ENCODE measurements around the gene SLC9A6.

SLC9A6 gene

DNA sequence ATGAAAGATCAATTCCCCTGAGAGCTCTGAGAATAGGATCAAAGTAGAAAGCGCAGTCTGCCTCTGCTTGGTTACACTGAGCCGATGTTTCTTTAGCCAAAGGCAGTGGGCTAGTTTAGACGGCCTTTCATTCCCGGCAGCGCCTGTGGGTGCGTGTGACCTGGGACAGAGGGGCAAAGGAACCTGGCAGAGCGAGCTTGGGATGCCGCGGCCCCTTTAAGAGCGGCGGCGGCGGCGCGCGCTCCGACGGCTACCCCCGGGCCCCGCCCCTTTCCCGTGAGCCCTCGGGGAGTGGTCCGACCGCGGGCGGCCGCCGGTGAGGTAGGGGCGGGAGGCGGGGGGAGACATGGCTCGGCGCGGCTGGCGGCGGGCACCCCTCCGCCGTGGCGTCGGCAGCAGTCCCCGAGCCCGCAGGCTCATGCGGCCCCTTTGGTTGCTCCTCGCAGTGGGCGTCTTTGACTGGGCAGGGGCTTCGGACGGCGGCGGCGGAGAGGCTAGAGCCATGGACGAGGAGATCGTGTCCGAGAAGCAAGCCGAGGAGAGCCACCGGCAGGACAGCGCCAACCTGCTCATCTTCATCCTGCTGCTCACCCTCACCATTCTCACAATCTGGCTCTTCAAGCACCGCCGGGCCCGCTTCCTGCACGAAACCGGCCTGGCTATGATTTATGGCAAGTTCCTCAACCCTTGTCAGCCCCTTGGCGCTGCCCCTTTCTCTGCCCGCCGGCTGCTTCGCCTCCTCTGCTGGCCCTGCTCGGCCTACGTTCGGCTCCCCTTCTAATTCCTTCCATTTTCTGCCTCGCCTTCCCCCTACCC lies at the start of gene SLC9A6:
Gene SLC9A6, plus strand, starts transcription at position 279 of the 816 bp plus-strand sequence. Its CDS starts 224 bp downstream, at position 503.
- TF ChIP-seq, protein P1, sequence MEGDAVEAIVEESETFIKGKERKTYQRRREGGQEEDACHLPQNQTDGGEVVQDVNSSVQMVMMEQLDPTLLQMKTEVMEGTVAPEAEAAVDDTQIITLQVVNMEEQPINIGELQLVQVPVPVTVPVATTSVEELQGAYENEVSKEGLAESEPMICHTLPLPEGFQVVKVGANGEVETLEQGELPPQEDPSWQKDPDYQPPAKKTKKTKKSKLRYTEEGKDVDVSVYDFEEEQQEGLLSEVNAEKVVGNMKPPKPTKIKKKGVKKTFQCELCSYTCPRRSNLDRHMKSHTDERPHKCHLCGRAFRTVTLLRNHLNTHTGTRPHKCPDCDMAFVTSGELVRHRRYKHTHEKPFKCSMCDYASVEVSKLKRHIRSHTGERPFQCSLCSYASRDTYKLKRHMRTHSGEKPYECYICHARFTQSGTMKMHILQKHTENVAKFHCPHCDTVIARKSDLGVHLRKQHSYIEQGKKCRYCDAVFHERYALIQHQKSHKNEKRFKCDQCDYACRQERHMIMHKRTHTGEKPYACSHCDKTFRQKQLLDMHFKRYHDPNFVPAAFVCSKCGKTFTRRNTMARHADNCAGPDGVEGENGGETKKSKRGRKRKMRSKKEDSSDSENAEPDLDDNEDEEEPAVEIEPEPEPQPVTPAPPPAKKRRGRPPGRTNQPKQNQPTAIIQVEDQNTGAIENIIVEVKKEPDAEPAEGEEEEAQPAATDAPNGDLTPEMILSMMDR (IDR thresholded peaks at IDR 0.05; ENCODE audit: low read depth, low read length), result no peak
- peak; percentile 11 for DNase-seq (ENCODE audit: extremely low read depth, low read depth)

- TF ChIP-seq, protein P1 (IDR thresholded peaks at IDR 0.05; ENCODE audit: low read depth, low read length), result no peak
- DNase-seq (ENCODE audit: extremely low read depth, low read depth), result no peak
Observed at GRCh38 chrX:135944486-135944885, 40.7 kb upstream of the SLC9A6 start.

GRCh38 chrX:135951291-135951690 lies 33.9 kb upstream of the SLC9A6 start:
- no peak for DNase-seq (ENCODE audit: extremely low read depth, low read depth)
- TF ChIP-seq, protein P1 (IDR thresholded peaks at IDR 0.05; ENCODE audit: low read depth, low read length), result no peak

- TF ChIP-seq, protein P1 (IDR thresholded peaks at IDR 0.05; ENCODE audit: low read depth, low read length), result no peak; the same call in 1 of the 2 replicates
- DNase-seq (ENCODE audit: extremely low read depth, low read depth), result no peak
Observed at GRCh38 chrX:135973025-135973547, 12.1 kb upstream of the SLC9A6 start.

- DNase-seq (ENCODE audit: extremely low read depth, low read depth), result peak; percentile 58
- TF ChIP-seq, protein P1 (IDR thresholded peaks at IDR 0.05; ENCODE audit: low read depth, low read length), result no peak
Observed at GRCh38 chrX:135973548-135974278, 11.5 kb upstream of the SLC9A6 start, which contains the start of gene MMGT1. Gene MMGT1 (minus strand): TSS chrX:135973988. CDS start chrX:135973675, 313 bp downstream.

DNA sequence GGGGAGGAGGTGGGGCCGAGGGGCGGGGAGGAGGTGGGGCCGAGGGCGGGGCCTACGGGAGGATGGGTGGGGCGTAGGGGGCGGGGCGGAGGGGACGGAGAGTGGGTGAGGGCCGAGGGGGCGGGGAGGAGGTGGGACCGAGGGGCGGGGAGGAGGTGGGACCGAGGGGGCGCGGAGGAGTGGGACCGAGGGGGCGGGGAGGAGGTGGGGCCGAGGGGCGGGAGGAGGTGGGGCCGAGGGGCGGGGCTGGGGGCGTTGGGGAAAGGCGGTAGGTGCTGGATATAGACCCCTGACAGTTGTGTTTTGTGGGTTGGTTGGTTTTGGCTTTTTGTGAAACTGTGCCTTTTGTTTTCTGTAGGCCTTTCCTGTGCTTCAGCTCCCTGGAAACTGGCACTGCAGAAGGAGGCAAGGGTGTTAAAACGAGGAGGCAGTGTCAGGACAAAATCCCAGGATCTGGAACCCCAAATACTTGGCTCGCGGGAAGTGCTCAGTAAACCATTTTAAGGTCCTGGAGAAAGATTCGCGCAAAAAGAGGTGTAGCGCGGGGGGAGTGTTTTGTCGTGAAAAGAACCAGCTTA lies 10.9 kb upstream of the SLC9A6 start:
- peak; percentile 41 for DNase-seq (ENCODE audit: extremely low read depth, low read depth)
- TF ChIP-seq, protein P1 (IDR thresholded peaks at IDR 0.05; ENCODE audit: low read depth, low read length), result no peak
